GM19455 (cell line): ENCODE measurements around the gene ST7.

Experiments used
- ATAC-seq: cut with Tn5 transposase; IDR thresholded peaks from one replicate; pipeline ENCODE4 v1.9.1; 2021; ENCODE audit not compliant: unreplicated experiment

Gene ST7

GRCh38 chr7:117249696-117250095 is 296.4 kb downstream of the ST7 start:
- no peak for ATAC-seq

GRCh38 chr7:117250245-117250644 is 296.9 kb downstream of the ST7 start:
- no peak for ATAC-seq

DNA sequence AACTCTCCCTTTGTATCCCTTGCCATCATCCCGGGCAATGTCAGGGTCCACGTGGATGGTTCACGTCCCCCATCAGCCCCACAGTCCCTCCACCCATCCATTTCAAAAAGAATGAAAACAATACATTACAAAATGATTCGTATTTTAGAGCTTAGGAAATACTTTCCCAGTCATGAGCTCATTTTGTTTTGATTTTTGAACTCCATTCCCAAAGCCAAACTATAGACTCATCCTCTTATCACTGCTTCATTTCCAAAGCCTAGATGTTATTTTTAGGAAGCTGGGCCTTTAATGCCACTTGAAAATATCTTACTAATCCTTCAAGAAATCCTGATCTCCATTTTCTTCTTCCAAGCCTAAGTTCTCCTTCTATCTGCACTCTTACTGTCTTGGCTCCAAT is 297.5 kb downstream of the ST7 start:
- no peak for ATAC-seq

DNA sequence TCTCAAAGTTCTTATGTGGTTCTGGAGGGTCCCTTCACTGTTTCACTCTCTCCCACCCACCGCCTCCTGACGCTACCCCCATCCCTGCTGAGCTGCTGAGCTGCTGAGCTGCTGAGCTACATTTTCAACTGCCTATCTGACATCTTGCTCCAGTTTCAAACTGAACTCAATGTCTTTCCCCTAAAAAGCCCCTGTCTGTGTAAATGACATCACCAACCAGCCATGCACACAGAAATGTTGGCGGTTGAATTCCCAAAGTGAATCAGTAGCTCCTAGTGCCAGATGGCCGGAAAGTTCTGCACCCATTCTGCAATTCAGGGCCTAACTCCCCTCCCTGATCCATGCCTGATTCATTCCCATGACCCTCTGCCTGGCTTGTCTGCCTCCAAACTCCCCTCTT is 298.4 kb downstream of the ST7 start:
- no peak for ATAC-seq

DNA sequence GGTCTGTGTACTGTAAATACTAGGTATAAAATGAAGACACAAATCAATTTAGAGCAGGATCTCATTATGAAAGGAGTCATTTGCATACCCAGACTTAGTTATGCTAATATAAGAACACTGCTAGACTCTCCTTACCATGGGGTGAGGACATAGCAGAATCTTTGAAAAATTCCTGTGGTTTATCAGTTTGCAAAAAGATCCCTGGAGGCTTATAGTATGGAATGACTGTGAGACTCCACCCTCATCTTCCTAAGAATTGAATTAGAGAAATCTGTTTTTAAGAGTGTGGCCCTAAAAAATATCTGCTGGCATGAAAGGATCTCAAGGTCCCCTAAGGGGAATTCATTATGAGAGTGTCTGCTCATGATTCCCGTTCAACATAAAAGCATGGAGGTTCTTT is 306.3 kb downstream of the ST7 start:
- ATAC-seq, result no peak

- ATAC-seq, result no peak
These were observed 309.2 kb downstream of the ST7 start for GRCh38 chr7:117262546-117262945.

GRCh38 chr7:117264716-117265115 is 311.4 kb downstream of the ST7 start:
- no peak for ATAC-seq

GRCh38 chr7:117269417-117269816 is 316.1 kb downstream of the ST7 start:
- no peak for ATAC-seq

DNA sequence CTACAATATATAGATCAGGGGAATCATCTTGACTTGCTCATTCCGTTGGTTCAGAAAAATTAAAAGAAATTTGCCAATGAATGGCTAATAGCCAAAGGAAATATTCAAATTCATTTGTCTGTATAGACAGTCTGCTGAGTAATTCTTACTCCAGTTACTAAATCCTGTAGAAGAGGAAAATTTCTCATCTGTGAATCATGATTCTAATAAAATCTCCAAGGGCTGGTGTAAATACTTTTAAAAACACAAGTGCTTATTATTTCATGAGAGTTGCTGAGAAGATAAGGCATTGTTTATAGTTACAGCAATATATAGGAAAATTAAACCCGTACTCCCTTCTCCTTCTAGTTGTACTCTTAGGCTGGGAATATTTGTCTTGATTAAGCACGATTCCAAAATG is 316.6 kb downstream of the ST7 start:
- ATAC-seq, result no peak

DNA sequence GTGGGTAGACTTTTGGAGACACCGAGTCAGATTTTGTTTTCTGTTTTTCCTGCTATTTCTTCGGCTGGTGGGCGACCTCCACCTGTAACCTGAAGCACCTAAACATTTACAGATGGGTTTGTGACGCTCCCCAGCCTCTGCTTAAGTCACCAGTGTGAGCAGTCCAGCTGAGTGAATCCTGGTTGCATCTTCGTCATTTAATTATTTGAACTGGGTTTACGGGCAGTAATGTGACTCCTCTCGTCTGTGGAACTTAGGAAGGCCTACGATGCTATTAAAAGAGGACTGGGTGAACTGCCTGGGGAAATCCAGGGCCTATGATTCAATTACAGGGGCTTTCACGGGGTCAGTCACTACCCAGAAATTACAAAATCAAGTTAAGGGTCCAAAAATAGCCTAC is 317.1 kb downstream of the ST7 start:
- ATAC-seq, result no peak

DNA sequence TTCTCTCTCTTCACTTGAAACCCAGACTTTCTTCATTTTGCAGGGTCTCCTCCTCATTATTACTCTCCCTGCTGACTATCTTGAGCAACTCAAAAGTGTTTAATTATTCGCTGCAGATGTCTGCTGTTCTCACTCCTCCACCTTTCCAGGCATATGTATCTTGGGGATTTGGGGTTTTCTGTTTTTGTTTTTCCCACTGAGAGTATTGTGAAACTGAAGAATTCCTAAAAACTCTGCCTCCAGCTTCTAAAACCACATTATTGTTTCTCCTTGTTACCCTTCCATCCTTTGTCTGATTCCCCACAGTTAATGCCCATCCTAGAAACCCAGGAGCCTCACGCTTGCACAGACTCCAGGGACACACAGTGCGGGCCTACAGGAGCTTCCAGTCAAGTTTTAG is 318.3 kb downstream of the ST7 start:
- ATAC-seq, result no peak

GRCh38 chr7:117272017-117272759 is 318.9 kb downstream of the ST7 start:
- no peak for ATAC-seq

DNA sequence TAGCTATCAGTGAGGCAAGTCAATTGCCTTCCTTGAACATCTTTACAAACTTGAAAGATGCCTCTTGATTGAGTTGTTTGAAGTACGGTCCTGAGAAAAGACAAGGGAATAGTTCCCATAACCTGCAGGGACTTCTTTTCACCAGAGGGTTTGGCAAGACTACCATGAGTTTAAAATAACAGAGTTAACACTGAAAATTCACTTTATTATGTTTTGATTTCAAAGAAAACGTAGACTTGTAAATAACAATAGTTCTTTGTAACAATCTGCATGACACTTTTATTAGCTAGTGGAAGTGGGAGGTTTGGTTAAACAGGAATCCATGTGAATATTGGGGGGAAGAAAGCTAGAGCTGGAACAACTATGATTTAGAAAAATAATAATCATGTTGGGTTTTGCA is 320.0 kb downstream of the ST7 start:
- ATAC-seq, result no peak

- ATAC-seq, result no peak
These were observed 320.5 kb downstream of the ST7 start for GRCh38 chr7:117273814-117274225.

DNA sequence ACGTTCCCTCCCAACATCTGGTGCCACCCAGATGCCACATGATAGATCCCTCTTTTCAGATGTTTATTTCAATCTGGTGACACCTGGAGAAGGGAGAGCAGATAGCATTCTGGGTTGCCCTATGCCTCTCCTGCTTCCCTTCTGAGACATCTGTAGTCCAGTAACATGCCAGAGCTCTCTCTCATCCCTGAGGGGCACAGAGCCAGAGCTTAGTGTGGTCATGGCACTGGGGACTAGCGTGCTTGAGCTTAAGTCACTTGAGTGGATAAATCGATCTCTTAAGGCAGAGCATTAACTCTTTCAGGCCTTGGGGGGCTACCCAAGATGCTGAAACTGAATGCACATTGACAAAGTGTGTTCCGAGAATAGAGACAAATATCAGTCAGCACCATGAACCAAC is 321.6 kb downstream of the ST7 start:
- ATAC-seq, result no peak

DNA sequence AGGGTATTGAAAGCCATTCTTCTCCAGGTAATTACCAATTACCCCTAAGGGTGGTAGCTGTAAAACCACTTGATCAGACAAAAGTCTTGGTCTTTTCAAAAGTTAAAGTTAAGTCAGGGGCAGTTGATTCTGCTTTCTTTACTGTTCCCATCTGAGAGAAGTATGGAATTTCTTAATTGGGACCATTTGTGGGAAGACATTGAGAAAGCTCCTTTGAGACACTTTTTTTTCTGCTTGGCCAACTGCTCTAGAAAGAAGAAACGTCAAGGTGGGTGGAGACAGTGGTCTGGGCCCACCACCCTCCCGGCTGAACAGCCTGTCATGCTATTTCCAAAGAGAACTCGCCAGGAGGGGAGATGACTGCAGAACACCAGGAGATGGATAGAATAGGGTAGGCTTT is 324.3 kb downstream of the ST7 start:
- no peak for ATAC-seq

GRCh38 chr7:117278040-117278439 is 324.7 kb downstream of the ST7 start:
- ATAC-seq, result no peak

DNA sequence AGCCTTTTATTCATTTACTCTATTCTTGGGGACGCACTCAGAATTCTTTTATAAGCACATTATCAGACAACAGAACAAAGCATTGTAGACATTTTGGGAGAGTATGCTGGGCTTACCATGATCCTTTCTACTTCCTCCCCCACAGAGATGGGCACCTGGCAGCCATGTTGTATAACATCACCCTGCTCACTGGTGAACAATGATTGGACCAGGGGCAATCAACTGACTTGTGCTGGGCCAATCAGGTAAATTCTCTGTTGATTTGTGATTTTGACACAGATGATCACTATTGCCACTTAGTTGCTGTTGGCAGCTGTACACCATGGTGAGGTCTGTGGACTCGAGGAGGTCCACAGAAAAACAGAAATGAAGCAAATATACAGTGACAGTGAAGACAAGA is 325.9 kb downstream of the ST7 start:
- no peak for ATAC-seq
